BJ (cell line): ENCODE data around the gene MKRN3. TPM values are rescaled to one million over a fixed set of nuclear protein-coding genes. Genes with fewer than 3 reads are reported as not detected.

Experiments
- CTCF ChIA-PET: fragments of 350-600 bp; formaldehyde crosslinking; extraction: SDS; loops from one replicate; lab custom pipeline; 2021; ENCODE audit warnings: antibody characterized with exemption, inconsistent platforms; lab: Yijun Ruan, JAX
- POLR2A ChIA-PET: fragments of 300-600 bp; sonication (Branson Sonifier 250); formaldehyde crosslinking; extraction: SDS; loops from one replicate; lab custom pipeline; 2021; ENCODE audit warnings: antibody characterized with exemption; lab: Charles Lee
- DNase-seq: peaks from one replicate; pipeline ENCODE4 v3.0.0-alpha.2; 2011; ENCODE audit warnings: low read depth
- H3K27me3 ChIP-seq: 2 replicates; pipeline ENCODE4 v1.6.0; 2011; ENCODE audit warnings: low read length; ENCODE audit not compliant: control insufficient read depth, insufficient read depth
- H3K36me3 ChIP-seq: 2 replicates; pipeline ENCODE4 v1.5.1; 2011; ENCODE audit warnings: low read length; ENCODE audit not compliant: control insufficient read depth, insufficient read depth
- H3K4me3 ChIP-seq: 2 replicates; pipeline ENCODE4 v1.5.1; 2011; ENCODE audit warnings: low read depth, mild to moderate bottlenecking, control low read depth, low read length
- polyA plus RNA-seq: library from polyadenylated mRNA; depleted of rRNA; stranded (reverse); fragments of >200 nt; gene quantifications from 2 replicates; pipeline ENCODE4 v1.2.3, GENCODE V29; 2011
- TF ChIP-seq, protein P1 (sequence below): IDR thresholded peaks from 2 replicates; pipeline ENCODE4 v1.5.1; 2011; ENCODE audit warnings: low read depth, mild to moderate bottlenecking, control low read depth, inconsistent platforms, low read length, moderate library complexity; ENCODE audit not compliant: insufficient read depth

MKRN3 gene
- polyA plus RNA-seq, 1 experiment = 0.34 TPM

DNA sequence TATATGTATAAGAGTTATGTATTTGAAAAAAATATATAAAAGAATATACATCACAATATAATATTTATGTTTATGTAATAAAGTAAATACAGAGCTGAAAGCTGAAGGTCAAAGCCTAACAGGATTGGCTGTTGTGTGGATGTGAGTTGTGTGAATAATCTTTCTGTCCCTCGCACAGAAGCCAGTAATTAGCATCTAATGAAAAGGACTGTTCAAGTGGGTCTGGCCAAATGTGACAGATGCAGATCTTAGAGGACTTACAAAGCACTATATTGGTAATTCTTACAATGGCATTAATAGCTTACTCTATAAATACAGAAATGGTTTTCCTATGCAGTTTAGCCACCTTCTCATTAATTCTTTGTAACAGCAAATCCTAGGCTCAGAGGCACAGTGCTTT lies 2.4 kb downstream of the MKRN3 start:
- DNase-seq = no peak
- no peak overlapping the region for H3K4me3 ChIP-seq
- no peaks in the 10 kb centered on the region for H3K27me3 ChIP-seq
- TF ChIP-seq, protein P1, sequence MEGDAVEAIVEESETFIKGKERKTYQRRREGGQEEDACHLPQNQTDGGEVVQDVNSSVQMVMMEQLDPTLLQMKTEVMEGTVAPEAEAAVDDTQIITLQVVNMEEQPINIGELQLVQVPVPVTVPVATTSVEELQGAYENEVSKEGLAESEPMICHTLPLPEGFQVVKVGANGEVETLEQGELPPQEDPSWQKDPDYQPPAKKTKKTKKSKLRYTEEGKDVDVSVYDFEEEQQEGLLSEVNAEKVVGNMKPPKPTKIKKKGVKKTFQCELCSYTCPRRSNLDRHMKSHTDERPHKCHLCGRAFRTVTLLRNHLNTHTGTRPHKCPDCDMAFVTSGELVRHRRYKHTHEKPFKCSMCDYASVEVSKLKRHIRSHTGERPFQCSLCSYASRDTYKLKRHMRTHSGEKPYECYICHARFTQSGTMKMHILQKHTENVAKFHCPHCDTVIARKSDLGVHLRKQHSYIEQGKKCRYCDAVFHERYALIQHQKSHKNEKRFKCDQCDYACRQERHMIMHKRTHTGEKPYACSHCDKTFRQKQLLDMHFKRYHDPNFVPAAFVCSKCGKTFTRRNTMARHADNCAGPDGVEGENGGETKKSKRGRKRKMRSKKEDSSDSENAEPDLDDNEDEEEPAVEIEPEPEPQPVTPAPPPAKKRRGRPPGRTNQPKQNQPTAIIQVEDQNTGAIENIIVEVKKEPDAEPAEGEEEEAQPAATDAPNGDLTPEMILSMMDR = no peak
- ChIA-PET CTCF (no interaction called here), POLR2A (no interaction called here)
- no peaks in the 10 kb centered on the region for H3K36me3 ChIP-seq

DNA sequence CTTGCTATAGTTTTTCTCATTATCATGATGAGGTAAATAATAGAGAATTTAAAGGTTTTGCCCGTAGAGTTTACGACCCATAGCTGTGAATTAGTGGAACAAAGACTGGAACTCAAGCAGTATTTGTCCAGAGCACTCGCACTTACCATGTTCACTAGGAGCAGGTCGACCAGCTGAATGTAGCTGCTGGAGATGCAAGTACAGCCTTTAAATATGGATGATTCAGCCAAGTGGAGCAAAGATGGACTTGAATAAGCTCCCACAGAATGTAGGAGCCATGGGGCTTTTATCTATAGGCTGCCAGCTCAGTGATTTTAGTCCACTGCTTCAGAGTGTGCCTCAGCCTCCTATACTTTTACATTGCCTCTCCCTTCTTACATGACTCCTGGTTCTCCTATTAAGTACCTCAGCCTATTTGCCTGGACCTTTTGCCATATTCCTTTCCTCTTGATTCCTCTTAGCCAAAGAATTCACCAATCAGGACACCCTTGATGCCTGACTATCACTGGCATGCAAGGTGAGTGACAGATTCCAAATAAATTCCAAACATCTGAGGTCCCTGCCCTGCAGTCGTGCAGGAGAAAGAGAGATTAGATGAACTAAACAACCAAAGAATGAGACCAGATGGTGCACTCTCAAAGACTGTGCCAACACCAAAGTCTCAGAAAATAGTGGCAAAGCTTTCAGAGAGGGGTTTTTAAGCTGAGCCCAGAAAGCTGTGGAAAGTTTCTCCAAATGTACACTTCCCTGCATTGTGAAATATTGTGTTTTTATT lies 3.9 kb downstream of the MKRN3 start:
- DNase-seq = no peak
- no peaks in the 10 kb centered on the region for H3K27me3 ChIP-seq

DNA sequence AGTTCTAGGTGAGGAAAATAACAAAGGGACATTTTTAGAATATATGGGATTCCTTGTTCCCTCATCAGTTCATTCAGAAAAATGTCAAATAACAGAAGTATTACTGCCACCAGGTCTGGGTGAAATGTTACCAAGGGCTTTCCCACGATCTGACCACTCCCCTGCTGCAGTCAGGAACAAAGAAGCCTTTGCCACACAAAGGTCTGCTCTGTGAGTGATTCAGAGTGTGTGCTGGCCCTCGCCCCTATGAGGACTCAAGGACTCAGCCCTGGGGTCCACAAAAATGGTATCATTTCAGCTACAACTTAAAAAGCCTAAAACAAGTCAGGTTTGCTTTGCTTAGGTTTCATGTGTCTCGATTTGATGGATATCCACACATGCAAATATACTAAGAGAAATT lies 5.0 kb downstream of the MKRN3 start:
- POLR2A ChIA-PET = no interaction called here
- CTCF ChIA-PET = no interaction called here
- no peak for DNase-seq
- Histone ChIP-seq H3K36me3 (no peaks in the 10 kb centered on the region), H3K27me3 (no peaks in the 10 kb centered on the region), H3K4me3 (no peak overlapping the region)
- TF ChIP-seq, protein P1 = no peak

More for the DNA sequence above, 3.9 kb downstream of the MKRN3 start:
- H3K4me3 ChIP-seq = no peak overlapping the region
- no peaks in the 10 kb centered on the region for H3K36me3 ChIP-seq
- TF ChIP-seq, protein P1 = no peak
- ChIA-PET CTCF (no interaction called here), POLR2A (no interaction called here)

DNA sequence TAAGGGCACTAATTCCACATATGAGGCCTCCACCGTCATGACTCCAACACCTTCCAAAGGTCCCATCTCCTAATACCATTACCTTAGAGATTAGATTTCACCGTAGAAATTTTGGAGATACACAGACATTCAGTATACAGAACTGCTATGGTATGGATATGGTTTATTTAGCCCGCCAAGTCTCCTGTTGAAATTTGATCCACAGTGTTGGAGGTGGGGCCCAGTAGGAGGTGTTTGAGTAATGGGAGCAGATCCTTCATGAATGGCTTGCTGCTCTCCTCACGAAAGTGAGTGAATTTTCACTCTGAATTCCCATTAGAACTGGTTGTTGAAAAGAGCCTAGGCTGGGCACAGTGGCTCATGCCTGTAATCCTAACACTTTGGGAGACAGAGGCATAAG lies 7.4 kb downstream of the MKRN3 start:
- no peak overlapping the region for H3K4me3 ChIP-seq
- no peaks in the 10 kb centered on the region for H3K27me3 ChIP-seq
- H3K36me3 ChIP-seq = no peaks in the 10 kb centered on the region
- ChIA-PET CTCF (no interaction called here), POLR2A (no interaction called here)
- TF ChIP-seq, protein P1 = no peak
- DNase-seq = no peak

DNA sequence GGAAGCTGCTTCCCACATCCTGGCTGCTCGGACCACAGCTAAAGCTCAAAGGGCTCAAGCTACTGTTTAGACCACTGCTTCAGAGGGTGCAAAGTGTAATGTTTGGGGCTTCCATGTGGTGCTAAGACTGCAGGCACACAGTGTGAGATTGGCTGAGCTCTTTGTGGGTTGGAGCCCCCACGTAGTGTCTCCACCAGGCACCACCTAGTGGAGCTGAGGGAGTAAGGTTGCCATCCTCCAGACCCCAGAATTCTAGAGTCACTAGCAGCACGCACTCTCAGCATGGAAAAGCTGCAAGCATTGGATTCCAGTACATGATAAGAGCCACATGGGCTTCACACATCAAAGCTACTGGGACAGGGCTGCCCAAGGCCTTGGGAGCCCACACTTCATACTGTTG lies 9.3 kb downstream of the MKRN3 start:
- no peak overlapping the region for H3K4me3 ChIP-seq
- TF ChIP-seq, protein P1 = no peak
- CTCF ChIA-PET = no interaction called here
- POLR2A ChIA-PET = no interaction called here
- no peaks in the 10 kb centered on the region for H3K36me3 ChIP-seq
- H3K27me3 ChIP-seq = no peaks in the 10 kb centered on the region
- no peak for DNase-seq
